HG03565 (cell line): ENCODE data around the gene MLX.
"Not testable (repeated sequence)": the region's sequence is repeated elsewhere in the genome, so short reads cannot be mapped to it uniquely, and the experiment has no call there.

Source experiments
- ATAC-seq: cut with Tn5 transposase; IDR thresholded peaks from one replicate; pipeline ENCODE4 v1.9.1; 2021; ENCODE audit warnings: mild to moderate bottlenecking, moderate library complexity; ENCODE audit not compliant: unreplicated experiment

Gene MLX

GRCh38 chr17:42536372-42537155 is 30.3 kb upstream of the MLX start:
- ATAC-seq: peak; percentile 39

- no peak for ATAC-seq
Measured at GRCh38 chr17:42537156-42537805, 29.6 kb upstream of the MLX start.

- ATAC-seq: no peak
Measured at GRCh38 chr17:42537826-42538451, 29.0 kb upstream of the MLX start.

- no peak for ATAC-seq
Measured at GRCh38 chr17:42538482-42538881, 28.4 kb upstream of the MLX start.

GRCh38 chr17:42540558-42540957 is 26.3 kb upstream of the MLX start:
- not testable (repeated sequence) for ATAC-seq

- no peak for ATAC-seq
Measured at GRCh38 chr17:42541041-42541833, 25.7 kb upstream of the MLX start.

- ATAC-seq: no peak
Measured at GRCh38 chr17:42543190-42544079, 23.5 kb upstream of the MLX start.

- no peak for ATAC-seq
Measured at GRCh38 chr17:42544874-42545283, 22.0 kb upstream of the MLX start.

GRCh38 chr17:42545755-42546505 is 21.0 kb upstream of the MLX start:
- not testable (repeated sequence) for ATAC-seq

GRCh38 chr17:42547001-42547461 is 19.9 kb upstream of the MLX start:
- no peak for ATAC-seq

- ATAC-seq: no peak
Measured at GRCh38 chr17:42547698-42548069, 19.2 kb upstream of the MLX start.

- no peak for ATAC-seq
Measured at GRCh38 chr17:42548070-42548837, 18.6 kb upstream of the MLX start.

GRCh38 chr17:42548993-42549755 is 17.7 kb upstream of the MLX start:
- ATAC-seq: no peak

- not testable (repeated sequence) for ATAC-seq
Measured at GRCh38 chr17:42552736-42553135, 14.2 kb upstream of the MLX start, which contains the start of gene HSD17B1. TSS of gene HSD17B1 (plus strand) at chr17:42552923. CDS start at chr17:42552934, 11 bp downstream.

GRCh38 chr17:42553161-42553818 is 13.6 kb upstream of the MLX start:
- ATAC-seq: no peak

GRCh38 chr17:42553866-42554249 is 13.0 kb upstream of the MLX start:
- ATAC-seq: no peak
